MM.1S (cell line): Measurements from ENCODE around the gene PHLDB3.

Experiments
- EZH2 ChIP-seq: fragments of 300-600 bp; sonication (generic); optimal IDR thresholded peaks from 2 replicates; pipeline ENCODE3; 2017; ENCODE audit warnings: low read depth, mild to moderate bottlenecking, antibody characterized with exemption, low read length, mixed read lengths
- TF ChIP-seq, protein P1 (sequence below): fragments of 300-600 bp; sonication (generic); IDR thresholded peaks from 2 replicates; pipeline ENCODE4 v1.5.1; 2016; ENCODE audit warnings: antibody characterized with exemption, low read length, mixed read lengths

GRCh38 chr19:43553656-43554055 is 49.1 kb upstream of the PHLDB3 start:
- TF ChIP-seq, protein P1, sequence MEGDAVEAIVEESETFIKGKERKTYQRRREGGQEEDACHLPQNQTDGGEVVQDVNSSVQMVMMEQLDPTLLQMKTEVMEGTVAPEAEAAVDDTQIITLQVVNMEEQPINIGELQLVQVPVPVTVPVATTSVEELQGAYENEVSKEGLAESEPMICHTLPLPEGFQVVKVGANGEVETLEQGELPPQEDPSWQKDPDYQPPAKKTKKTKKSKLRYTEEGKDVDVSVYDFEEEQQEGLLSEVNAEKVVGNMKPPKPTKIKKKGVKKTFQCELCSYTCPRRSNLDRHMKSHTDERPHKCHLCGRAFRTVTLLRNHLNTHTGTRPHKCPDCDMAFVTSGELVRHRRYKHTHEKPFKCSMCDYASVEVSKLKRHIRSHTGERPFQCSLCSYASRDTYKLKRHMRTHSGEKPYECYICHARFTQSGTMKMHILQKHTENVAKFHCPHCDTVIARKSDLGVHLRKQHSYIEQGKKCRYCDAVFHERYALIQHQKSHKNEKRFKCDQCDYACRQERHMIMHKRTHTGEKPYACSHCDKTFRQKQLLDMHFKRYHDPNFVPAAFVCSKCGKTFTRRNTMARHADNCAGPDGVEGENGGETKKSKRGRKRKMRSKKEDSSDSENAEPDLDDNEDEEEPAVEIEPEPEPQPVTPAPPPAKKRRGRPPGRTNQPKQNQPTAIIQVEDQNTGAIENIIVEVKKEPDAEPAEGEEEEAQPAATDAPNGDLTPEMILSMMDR = no peak
- no peak for TF ChIP-seq EZH2
